ENCODE measurements around the gene RNF144A.
"Not testable (repeated sequence)": the region's sequence is repeated elsewhere in the genome, so short reads cannot be mapped to it uniquely, and the experiment has no call there.

Gene RNF144A

DNA sequence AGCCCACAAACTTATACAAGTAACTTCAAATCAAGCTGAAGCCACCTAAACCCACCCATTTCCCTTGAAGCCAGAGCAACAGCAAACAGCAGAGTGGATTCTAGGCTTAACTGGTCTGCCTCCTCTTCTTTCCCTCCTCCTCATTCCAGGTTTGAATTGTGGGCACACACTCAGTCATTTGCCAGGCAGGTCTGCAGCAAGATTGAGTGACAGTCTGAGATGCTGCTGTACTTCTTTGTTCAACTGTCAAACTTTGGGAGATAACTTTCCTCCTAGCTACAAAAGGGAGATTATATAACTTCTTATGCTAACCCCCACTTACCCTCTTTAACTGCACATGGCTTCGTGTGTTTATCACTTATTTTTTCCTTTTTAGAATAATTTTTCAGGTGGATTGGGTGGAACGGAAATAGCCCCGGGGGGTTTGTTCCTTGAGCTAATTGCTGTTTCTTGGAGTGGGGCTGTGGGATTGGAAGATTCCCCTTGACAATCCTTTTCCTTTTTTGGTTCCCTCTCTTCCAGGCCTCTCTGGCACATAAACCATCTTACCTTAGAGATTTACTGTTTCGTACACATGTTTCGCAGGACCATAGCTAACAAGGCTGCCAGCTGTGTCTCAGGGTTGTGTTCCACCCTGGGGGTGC is 55.0 kb downstream of the RNF144A start:
- DNase-seq (ENCODE audit: low spot score), result no peak

DNA sequence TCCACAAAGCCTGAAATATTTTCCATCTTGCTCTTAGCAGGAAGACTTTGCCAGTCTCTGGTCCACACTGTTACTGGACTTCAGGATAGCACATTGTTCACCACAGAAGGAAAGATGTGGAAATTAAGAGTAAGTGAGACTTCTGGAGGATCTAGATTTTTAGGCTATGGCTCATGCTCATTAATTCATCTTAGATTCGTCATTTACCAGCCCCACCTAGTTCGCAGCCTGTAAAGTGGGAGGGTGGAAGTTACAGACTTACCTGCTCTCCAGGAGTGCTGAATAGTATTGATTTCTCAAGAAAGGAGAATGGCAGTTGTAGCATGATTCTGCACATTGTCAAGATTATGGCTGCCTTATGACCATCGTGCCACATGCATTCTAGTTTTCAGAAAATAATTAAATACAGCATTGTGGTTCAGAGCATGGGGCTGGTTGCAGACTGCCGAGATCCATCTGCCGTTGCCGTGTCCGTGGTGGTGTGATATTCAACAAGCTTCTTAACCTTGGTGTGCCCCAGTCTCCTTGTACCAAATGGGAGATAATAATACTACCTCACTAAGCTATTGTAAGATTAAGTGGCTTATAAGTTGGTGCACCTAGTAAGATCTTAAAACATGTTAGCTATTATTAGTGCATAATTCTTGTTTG is 56.8 kb downstream of the RNF144A start:
- DNase-seq (ENCODE audit: low spot score), result no peak

DNA sequence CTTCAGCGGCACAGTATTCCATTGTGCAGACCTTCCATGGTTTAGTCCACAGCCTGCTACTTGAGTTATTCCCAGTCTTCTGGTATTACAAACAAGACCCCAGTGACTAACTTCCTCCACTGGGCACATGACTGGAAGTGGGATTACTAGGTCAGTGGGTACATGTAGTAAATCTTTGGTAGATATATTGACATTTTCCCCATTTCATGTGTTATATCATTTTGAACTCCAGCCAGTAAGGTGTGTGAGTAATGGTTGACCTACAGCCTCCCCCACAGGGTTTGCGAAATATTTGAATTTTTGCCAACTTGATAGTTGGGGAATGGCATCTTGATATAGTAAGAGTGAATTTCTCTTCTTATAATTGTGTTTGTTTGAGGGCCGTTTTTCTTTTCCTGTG is 58.8 kb downstream of the RNF144A start:
- DNase-seq (ENCODE audit: low spot score), result no peak

DNA sequence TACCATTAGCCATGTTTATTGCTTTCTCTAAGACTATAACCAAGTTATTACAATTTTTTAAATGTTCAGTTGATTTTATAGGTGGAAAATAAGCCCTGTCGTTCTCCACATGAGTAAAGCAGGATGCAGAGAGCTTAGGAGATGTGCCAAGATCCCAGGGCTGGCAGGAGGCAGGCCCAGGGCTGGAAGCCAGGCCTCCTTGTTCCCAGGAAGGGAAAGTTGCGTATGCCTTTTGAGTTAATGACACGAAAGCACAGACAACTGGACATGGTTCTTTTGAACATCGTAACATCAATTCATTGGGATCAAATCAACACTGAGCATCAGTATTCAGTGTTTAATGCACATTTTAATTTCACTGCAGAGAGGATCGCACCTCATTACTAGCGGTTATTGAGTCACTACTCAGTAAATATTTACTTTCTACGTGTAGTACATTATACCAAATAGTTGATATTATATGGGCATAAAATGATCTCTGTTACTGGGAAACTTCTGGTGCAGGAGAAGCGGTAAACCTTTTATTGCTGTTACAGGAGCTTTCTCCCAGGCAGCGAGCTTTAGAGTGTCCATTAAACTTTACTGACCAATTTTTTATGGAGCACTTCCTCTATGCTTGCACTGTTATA is 60.0 kb downstream of the RNF144A start:
- no peak for DNase-seq (ENCODE audit: low spot score)

DNA sequence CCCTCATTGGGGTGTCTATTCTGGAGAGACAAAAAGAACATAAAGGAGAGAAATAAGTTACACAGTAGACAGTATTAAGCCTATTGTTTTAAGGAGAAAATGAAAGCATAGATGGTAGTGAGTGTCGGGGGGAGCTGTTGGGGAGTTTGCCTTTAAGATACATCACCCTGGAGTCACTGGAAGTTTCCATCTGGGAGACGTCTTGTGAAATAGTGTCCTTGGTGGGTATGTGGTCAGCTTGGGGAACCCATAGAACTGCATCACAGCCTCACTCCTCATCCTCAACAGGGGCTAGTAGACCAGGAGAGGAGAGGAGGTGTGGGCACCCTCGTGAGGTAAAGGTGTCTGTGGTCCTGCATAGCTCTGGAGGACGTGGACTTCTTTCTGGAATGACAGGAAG is 60.6 kb downstream of the RNF144A start:
- DNase-seq (ENCODE audit: low spot score), result no peak

DNA sequence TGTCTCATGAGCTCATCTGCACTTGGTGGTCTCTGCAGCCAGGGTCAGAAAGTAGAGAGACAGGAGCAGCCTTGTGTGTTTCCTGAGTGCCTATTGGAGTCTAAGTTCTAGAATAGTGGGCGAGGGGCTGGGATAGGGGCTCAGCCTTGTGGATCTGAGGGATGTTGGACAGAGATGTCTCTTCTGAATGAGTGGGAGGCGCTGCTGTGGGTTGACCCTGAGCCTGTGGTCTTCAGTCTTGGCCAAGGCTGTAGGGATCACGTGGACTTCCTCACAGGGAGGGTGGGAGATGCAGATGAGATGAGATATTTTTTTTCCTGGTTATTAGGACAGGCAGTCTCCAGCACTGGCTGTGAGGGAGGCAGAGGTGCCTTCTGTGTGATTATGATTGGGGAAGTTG is 61.8 kb downstream of the RNF144A start:
- DNase-seq (ENCODE audit: low spot score), result no peak

DNA sequence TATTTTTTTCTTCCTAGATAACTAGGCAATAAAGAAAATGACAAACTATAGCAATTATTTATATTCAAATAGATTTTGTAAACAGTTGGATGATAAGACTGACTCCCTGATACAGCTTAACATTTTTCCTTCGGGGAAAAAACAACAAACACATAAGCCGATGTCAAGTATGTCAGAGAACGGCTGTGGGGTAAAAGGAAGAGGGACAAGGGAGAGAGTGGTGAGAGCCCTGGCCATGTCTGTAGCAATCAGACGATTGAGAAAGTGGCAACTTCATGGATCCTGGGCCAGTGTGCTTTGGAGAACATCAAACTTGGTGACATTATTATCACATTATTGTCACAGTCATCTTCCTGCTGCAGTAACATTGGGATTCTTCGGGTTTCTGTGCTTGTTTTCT is 65.2 kb downstream of the RNF144A start:
- DNase-seq (ENCODE audit: low spot score), result no peak

DNA sequence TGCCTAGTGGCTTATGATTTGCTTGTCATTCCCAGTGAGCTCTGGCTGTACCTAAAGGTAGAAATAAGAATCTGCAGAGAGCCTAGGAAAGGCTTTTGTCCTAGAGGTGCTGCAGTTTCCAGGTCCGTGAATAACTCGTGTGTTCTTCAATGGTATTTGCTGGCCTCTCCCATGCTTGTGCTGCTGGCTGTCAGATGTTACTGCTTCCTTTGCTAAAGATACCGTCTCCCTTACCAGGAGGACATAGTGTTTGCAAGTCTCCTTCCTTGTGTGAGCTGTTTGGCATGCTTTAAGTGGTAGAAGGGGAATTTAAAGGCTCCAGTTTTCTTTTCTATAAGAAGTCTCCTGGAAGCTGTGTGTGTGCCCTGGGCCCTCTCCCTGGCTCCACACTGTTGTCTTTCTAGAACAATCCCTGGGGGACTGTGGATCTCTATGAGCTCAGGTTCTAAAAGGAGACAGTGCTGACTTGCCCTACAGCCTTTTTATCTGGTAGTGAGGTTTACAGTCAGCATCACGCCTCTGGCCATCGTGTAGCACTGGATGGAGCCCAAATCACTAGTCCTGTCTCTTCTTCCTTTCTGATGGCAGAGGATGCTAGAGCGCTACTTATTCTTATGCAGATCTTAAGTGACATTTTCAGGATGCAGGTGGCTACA is 65.8 kb downstream of the RNF144A start:
- DNase-seq (ENCODE audit: low spot score), result no peak

DNA sequence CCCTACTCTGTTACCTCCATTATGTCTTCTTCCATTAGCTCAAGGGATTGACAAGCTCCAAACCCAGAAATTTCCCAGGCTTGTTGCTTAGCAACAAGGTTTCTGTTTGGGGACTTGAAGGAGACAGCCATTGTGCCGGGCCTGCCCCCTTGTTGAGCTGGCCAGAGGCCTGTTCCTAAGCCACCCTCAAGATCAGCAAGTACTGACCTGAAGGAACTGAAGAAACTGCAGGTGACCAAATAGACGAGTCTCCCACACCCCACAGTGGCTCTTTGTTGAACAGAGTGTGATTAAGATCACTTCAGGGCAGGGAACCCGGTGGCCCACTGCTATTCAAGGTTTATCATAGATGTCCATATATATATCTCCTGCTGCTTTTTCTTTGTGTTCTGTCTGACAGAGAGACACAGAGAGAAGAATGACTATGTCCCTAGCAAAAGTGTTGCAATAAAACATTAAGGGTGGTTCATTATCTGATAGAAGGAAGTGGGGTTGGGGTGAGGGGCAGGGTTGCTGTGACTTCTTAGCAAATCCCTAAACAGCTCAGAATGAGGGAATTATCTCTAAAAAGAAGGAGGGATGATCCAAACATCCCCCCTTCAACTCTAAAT is 69.2 kb downstream of the RNF144A start:
- no peak for DNase-seq (ENCODE audit: low spot score)

DNA sequence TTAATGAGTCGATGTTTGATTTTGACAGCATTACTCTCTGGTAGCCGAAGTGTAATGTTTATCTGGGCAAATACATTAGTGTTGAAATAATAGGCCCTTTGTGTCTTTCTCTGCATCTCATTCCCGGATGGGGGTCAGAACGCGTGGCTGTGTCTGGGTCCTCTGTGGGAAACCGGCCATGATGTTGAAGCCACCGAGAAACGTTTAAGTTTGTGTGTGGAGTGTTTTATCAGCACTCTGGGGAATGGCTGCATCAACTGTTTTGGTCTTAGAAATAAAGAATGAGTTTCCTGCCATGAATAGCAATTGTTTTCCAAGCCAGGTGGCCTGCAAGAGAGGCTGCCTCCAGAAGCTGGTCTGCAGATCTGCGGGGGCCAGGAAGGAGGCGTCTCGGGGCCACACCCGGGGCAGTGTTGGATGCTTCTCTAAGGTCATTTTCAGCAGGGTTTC is 69.7 kb downstream of the RNF144A start:
- DNase-seq (ENCODE audit: low spot score), result no peak

DNA sequence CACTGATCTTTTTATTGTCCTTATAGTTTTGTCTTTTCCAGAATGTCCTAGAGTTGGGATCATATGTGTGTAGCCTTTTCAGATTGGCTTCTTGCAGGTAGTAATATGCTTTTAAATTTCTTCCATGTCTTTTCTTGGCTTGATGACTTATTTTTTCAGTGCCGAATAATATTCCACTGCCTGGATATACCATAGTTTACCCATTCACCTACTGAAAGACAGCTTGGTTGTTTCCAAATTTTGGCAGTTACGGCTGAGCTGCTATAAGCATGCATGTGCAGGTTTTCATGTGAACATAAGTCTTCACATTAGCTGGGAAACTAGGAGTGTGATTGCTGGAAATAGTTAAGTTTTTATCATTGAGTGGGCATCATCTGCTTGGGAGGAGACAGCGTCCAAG is 73.7 kb downstream of the RNF144A start:
- DNase-seq (ENCODE audit: low spot score), result no peak

DNA sequence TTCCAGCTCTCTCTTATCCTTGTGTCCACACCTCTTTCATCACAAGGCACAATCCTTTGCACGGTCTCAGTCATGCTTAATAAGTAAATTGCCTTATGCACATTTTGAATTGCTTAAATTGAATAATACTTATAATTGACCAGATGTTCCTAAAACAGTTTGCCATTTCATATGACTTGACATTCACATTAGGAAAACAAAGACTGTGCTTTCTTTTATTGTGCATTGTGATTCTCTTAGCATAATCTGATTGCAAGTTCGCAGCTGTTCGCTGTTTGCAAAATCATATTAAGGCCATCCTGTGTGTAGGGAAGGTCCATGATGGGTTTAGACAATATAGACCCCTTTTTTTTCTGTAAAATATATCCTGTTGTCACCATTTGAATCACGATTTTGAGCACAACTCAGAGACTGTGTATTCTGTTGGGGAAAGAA is 75.6 kb downstream of the RNF144A start:
- DNase-seq (ENCODE audit: low spot score), result no peak

DNA sequence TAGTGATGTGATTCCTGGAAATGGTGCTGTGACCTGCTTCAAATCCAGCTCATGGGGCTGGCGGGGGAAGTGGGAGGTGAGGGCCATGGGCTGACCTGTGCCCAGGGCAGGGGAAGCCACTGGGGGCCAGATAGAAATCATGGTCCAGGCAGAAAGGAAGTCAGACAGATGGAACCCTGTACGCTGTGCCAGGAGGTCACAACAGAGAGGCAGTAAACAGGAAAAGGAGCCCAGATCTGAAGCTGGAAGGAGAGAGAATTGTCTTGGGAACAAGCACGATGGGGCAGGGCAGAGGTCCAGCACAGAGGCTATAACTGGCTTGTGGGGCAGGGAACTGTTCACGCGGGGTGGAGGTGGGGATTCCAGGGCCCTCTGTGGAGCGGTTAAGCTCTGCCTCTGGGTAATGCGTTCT is 76.0 kb downstream of the RNF144A start:
- no peak for DNase-seq (ENCODE audit: low spot score)

DNA sequence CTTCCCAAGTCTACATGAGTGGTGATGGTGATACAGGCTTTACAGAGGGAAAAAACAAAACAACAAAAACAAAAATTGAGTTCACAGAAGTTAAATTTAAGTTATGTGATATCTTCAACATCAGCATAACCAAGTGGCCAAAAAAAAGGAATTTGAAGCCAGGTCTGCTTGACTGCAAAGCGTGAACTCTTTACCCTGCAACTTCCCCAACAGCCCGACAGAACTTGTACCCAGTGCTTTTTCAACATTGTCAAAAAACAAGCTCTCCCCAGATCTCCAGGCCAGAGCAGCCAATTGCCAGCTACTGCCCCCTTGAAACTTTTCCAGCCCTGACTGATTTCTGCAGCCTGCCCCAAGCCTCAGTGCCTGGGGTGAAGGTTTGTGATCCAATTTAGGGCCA is 76.7 kb downstream of the RNF144A start:
- DNase-seq (ENCODE audit: low spot score), result no peak

DNA sequence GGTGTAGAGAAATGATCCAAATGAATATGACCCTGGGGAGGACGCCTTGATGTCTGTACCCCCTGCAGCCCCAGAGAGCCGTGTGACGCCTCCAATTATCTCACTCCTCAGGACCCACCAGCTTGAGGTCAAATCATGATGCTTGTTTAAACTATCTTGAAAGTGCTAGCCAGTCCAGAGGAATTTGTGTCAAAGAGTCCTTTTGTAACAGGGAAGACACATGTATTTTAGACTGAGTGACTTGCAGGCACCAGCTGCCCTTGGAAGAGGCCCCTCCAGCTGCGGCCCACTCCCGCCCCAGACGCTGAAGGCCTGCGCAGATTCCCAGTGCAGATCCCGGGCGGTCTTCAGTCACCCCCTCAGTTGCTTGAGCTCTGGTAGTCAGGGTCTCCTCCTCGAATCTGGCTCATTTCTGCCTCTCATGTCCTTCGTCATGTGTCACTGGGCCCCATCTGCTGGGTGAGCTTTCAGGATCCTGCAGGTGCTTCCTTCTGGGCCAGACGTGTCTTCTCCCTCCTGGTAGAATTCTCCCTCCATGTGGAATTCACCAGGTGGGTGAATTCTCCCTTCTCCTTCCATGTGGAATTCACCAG is 77.4 kb downstream of the RNF144A start:
- DNase-seq (ENCODE audit: low spot score), result no peak

DNA sequence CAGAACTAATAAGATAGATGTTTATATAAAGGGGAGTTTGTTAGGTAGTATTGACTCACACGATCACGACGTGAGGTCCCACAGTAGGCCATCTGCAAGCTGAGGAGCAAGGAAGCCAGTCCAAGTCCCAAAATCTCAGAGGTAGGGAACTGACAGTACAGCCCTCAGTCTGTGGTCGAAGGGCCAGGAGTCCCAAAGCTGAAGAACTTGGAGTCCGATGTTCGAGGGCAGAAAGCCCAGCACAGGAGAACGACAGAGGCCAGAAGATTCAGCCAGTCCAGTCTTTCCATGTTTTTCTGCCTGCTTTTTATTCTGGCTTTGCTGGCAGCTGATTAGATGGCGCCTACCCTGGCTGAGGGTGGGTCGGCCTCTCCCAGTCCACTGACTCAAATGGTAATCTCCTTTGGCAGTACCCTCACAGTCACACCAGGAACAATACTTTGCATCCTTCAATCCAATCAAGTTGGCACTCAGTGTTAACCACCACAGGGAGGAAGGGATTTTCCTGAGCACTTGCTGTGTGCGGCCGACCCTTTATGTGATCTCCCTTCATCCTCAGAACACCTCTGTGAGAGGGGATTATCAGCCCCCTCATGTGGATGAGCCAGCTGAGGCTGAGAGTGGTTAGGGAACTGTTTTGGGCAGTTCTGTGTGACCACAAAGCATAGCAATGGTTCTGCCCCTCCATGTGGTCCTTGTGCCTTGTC is 78.3 kb downstream of the RNF144A start:
- no peak for DNase-seq (ENCODE audit: low spot score)

DNA sequence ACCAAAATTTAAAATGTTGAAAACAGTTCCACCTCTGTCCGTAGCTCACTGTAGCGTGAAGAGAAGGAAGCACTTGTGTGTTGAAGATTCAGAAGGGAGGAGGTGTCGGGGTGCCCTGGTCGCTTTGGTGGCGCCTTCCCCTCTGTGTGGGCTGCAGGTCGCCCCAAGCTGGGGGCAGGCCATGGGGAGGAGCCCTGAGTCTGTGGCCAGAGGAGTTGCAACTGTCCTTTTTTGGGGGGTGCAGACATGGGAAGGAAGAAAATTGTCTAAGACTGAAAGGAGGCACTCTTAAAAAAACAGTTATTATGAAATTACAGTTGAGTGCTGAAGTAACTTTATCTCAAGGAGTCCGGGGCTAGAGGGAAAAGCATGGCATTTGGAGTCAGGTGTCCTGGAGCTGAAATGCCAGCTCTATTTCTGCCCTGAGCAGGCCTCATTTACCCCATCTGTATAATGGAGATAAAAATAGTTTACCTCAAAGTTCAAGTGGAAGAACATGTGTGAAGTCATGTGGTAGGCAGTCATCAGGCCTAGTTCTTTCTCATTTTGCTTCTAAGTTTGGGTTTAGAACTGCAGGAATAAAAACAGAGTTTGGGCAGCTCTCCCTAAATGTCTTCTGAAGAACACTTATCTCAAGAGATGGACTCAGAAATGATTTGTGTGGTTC is 82.1 kb downstream of the RNF144A start:
- no peak for DNase-seq (ENCODE audit: low spot score)

DNA sequence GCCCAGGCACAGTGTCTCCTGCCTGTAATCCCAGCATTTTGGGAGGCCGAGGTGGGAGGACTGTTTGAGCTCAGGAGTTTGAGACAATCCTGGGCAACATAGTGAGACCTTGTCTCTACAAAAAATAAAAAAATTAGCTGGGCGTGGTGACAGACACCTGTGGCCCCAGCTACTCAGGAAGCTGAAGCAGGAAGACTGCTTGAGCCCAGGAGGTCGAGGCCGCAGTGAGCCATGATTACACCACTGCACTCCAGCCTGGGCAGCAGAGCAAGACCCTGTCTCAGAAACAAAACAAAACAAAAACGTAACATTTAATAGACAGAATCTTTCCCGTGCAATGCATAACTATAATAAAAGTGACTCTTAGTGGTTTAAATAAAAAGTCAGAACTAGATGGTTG is 84.2 kb downstream of the RNF144A start:
- not testable (repeated sequence) for DNase-seq (ENCODE audit: low spot score)

DNA sequence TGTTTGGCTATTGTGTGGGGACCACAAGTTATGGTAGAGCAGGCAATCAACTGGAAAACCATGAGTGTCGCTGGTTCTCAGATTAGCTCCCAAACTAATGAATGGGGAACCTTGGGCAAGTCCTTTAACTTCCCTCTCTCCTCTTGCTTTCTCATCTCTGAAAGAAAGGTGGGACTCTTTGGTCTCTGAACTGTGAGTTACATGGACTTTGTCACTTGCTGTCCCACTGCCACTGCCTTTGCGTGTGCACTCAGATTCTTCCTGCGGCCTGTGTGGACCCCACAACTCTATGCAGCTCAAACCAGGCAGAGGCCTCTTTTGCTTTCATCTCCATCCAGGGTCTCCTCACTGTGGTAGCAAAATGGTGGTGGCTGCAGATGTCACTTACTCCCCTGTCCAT is 86.7 kb downstream of the RNF144A start:
- DNase-seq (ENCODE audit: low spot score), result no peak

DNA sequence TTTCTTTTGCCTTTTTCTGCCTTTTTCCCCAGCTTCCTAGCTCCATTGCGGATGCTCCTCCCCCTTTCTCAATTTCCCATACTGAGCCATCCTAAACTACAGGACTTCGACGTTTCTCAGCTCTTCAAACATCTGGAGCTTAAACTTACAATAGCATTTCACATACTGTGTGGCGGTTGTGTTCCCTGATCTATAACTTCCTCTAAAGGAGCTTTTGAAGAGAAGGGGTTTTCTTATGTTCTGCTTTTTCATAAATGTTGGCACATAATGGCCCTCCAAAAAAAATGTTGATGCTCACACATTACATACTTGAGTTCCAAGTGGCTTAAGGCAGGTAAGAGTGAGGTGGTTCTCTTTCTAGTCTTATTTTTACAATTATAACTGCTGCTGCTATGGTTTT is 87.4 kb downstream of the RNF144A start:
- DNase-seq (ENCODE audit: low spot score), result no peak

DNA sequence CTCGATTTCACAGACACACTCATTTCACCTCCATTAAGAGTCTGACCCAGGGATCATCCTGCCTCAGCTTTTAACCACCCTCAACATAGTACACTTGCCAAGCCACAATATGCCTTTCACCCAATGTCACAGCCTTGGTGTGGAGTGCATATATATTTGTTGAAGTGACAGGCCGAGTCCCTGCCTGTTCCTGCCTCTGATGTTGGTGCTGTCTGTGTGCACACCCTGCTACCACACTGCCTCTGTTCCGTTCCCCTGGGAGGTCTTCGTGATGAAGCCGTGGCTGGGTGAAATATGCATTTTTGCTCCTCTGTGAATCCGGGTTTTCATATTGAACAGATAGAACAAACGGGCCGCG is 90.3 kb downstream of the RNF144A start:
- no peak for DNase-seq (ENCODE audit: low spot score)

All from CD4-positive, alpha-beta T cell treated with Interleukin-15 for 4 hours (primary cell).